ENCODE data around the gene TMEM38A. TPM values are rescaled to one million over a fixed set of nuclear protein-coding genes. Genes with fewer than 3 reads are reported as not detected.

TMEM38A gene
- total and polyA plus RNA-seq, 2 donors (not counting 1 experiment from before 2014, with no cell fraction given) = 1.2 to 2.0 TPM

DNA sequence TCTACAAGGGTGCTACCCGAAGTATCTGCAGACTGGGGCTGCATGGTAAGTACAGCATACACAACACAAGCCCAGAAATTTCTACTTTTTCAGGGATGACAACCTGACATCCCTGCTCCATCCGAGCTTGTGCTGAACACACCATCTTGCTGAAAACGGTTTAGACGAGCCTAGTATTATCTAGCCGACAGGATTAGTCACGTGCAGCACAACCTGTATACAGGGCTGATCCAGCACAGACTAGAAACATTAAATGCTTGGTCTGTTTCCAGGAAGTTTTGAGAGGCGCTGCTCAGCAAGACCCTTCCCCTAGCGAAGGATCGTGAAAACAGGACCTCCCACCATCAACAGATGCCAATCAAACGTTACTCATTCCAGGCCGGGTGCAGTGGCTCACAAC, 5.2 kb upstream of the TMEM38A start:
- no peak overlapping the region for H3K4me2 ChIP-seq (ENCODE audit: extremely low read depth, insufficient read depth, low read length)
- TF ChIP-seq EZH2 (IDR thresholded peaks at IDR 0.05; ENCODE audit: low read length, missing control alignments) = no peak
- TF ChIP-seq, protein P1, sequence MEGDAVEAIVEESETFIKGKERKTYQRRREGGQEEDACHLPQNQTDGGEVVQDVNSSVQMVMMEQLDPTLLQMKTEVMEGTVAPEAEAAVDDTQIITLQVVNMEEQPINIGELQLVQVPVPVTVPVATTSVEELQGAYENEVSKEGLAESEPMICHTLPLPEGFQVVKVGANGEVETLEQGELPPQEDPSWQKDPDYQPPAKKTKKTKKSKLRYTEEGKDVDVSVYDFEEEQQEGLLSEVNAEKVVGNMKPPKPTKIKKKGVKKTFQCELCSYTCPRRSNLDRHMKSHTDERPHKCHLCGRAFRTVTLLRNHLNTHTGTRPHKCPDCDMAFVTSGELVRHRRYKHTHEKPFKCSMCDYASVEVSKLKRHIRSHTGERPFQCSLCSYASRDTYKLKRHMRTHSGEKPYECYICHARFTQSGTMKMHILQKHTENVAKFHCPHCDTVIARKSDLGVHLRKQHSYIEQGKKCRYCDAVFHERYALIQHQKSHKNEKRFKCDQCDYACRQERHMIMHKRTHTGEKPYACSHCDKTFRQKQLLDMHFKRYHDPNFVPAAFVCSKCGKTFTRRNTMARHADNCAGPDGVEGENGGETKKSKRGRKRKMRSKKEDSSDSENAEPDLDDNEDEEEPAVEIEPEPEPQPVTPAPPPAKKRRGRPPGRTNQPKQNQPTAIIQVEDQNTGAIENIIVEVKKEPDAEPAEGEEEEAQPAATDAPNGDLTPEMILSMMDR (conservative IDR thresholded peaks at IDR 0.05 in 1 of 2, IDR thresholded peaks at IDR 0.05 in 1 of 2; ENCODE audit: low read depth in 1 of 2, low read length in 2 of 2) = no peak
- H4K20me1 ChIP-seq (ENCODE audit: control insufficient read depth, extremely low read depth, insufficient read depth, low read length) = no peaks in the 10 kb centered on the region
- H3K27me3 ChIP-seq (ENCODE audit: control insufficient read depth, insufficient read depth, low read length) = no peaks in the 10 kb centered on the region
- peaks cover 2% of the 10 kb centered on the region for H3K4me1 ChIP-seq (ENCODE audit: control insufficient read depth, extremely low read depth, insufficient read depth, low read length)
- no peak for DNase-seq (ENCODE audit: low read depth in 2 of 2)
- no peak overlapping the region for H3K27ac ChIP-seq (ENCODE audit: insufficient read depth, low read length)
- H3K9me3 ChIP-seq (ENCODE audit: control insufficient read depth, insufficient read depth, low read depth, low read length) = no peaks in the 10 kb centered on the region
- peaks cover 27% of the 10 kb centered on the region for H3K36me3 ChIP-seq (ENCODE audit: control insufficient read depth, insufficient read depth, low read length)
- H3K9ac ChIP-seq (ENCODE audit: insufficient read depth, low read length) = no peak overlapping the region
- peaks cover 36% of the 10 kb centered on the region for H3K79me2 ChIP-seq (ENCODE audit: control insufficient read depth, insufficient read depth, low read length)
- no peak overlapping the region for H2AFZ ChIP-seq (ENCODE audit: low read length)
- no peak overlapping the region for H3K4me3 ChIP-seq (replicated peaks in 1 of 4; ENCODE audit: control extremely low read depth in 1 of 4, insufficient read depth in 1 of 4, low read depth in 3 of 4, low read length in 4 of 4)

DNA sequence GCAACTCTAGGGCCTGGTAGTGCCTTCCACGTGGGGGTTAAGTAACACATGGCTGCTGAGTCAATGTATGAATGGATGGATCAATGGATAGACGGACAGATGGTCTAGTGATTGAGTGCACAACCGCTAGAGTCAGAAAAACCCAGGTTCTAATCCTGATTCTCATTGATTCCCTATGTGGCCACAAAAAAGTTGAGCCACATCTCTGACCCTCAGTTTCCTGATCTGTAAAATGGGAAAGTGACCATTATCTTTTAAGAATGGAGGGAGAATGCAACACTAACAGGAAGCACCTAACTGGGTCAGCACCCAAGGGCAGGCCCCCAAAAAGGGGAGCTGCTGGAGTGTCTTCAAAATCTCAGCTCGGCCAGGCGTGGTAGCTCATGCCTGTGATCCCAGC, 3.6 kb upstream of the TMEM38A start:
- no peak for TF ChIP-seq EZH2 (IDR thresholded peaks at IDR 0.05; ENCODE audit: low read length, missing control alignments)
- TF ChIP-seq, protein P1 (conservative IDR thresholded peaks at IDR 0.05 in 1 of 2, IDR thresholded peaks at IDR 0.05 in 1 of 2; ENCODE audit: low read depth in 1 of 2, low read length in 2 of 2) = no peak
- Histone ChIP-seq H3K36me3 (ENCODE audit: control insufficient read depth, insufficient read depth, low read length) (peaks cover 19% of the 10 kb centered on the region), H3K9ac (ENCODE audit: insufficient read depth, low read length) (no peak overlapping the region), H4K20me1 (ENCODE audit: control insufficient read depth, extremely low read depth, insufficient read depth, low read length) (no peaks in the 10 kb centered on the region), H3K4me3 (replicated peaks in 1 of 4; ENCODE audit: control extremely low read depth in 1 of 4, insufficient read depth in 1 of 4, low read depth in 3 of 4, low read length in 4 of 4) (no peak overlapping the region), H3K4me1 (ENCODE audit: control insufficient read depth, extremely low read depth, insufficient read depth, low read length) (peaks cover 2% of the 10 kb centered on the region), H3K4me2 (ENCODE audit: extremely low read depth, insufficient read depth, low read length) (no peak overlapping the region), H3K27me3 (ENCODE audit: control insufficient read depth, insufficient read depth, low read length) (no peaks in the 10 kb centered on the region), H2AFZ (ENCODE audit: low read length) (no peak overlapping the region), H3K79me2 (ENCODE audit: control insufficient read depth, insufficient read depth, low read length) (peaks cover 36% of the 10 kb centered on the region), H3K9me3 (ENCODE audit: control insufficient read depth, insufficient read depth, low read depth, low read length) (no peaks in the 10 kb centered on the region), H3K27ac (ENCODE audit: insufficient read depth, low read length) (no peak overlapping the region)
- DNase-seq (ENCODE audit: low read depth in 2 of 2) = no peak

DNA sequence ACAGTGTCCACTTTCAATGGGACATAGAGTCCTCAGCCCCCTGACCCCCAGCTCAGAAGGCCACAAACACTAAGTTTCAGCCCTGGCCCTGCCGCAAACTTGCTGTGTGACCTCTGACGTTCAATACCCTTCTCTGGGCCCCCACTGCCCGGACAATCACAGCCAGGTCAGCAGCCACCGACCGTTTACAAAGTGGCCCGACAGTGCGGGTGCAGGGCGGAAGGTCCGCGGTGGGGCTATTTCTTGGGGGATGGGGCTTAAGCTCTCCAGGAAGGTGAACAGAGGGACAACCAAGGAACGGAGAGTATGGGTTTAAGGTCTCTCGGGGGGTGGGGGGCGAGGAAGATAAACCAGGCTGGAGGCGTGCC, 1.5 kb upstream of the TMEM38A start:
- peak overlapping the region; percentile 100 for H3K4me2 ChIP-seq (ENCODE audit: extremely low read depth, insufficient read depth, low read length)
- no peak overlapping the region for H2AFZ ChIP-seq (ENCODE audit: low read length)
- H3K27ac ChIP-seq (ENCODE audit: insufficient read depth, low read length) = peak overlapping the region; percentile 94

More for the DNA sequence above, 1.5 kb upstream of the TMEM38A start:
- DNase-seq (ENCODE audit: low read depth in 2 of 2) = no peak
- H3K4me1 ChIP-seq (ENCODE audit: control insufficient read depth, extremely low read depth, insufficient read depth, low read length) = peaks cover 2% of the 10 kb centered on the region
- peak overlapping the region; percentile 73 to 94 (median 87) for H3K4me3 ChIP-seq (replicated peaks in 1 of 4; ENCODE audit: control extremely low read depth in 1 of 4, insufficient read depth in 1 of 4, low read depth in 3 of 4, low read length in 4 of 4)
- H3K36me3 ChIP-seq (ENCODE audit: control insufficient read depth, insufficient read depth, low read length) = peaks cover 8% of the 10 kb centered on the region
- peaks cover 36% of the 10 kb centered on the region for H3K79me2 ChIP-seq (ENCODE audit: control insufficient read depth, insufficient read depth, low read length)
- peak overlapping the region; percentile 72 for H3K9ac ChIP-seq (ENCODE audit: insufficient read depth, low read length)
- no peaks in the 10 kb centered on the region for H3K9me3 ChIP-seq (ENCODE audit: control insufficient read depth, insufficient read depth, low read depth, low read length)
- H4K20me1 ChIP-seq (ENCODE audit: control insufficient read depth, extremely low read depth, insufficient read depth, low read length) = no peaks in the 10 kb centered on the region
- H3K27me3 ChIP-seq (ENCODE audit: control insufficient read depth, insufficient read depth, low read length) = no peaks in the 10 kb centered on the region
- TF ChIP-seq, protein P1 (conservative IDR thresholded peaks at IDR 0.05 in 1 of 2, IDR thresholded peaks at IDR 0.05 in 1 of 2; ENCODE audit: low read depth in 1 of 2, low read length in 2 of 2) = no peak
- no peak for TF ChIP-seq EZH2 (IDR thresholded peaks at IDR 0.05; ENCODE audit: low read length, missing control alignments)
